Measurements from ENCODE around the gene ZNF48.

- TF ChIP-seq, protein P1, sequence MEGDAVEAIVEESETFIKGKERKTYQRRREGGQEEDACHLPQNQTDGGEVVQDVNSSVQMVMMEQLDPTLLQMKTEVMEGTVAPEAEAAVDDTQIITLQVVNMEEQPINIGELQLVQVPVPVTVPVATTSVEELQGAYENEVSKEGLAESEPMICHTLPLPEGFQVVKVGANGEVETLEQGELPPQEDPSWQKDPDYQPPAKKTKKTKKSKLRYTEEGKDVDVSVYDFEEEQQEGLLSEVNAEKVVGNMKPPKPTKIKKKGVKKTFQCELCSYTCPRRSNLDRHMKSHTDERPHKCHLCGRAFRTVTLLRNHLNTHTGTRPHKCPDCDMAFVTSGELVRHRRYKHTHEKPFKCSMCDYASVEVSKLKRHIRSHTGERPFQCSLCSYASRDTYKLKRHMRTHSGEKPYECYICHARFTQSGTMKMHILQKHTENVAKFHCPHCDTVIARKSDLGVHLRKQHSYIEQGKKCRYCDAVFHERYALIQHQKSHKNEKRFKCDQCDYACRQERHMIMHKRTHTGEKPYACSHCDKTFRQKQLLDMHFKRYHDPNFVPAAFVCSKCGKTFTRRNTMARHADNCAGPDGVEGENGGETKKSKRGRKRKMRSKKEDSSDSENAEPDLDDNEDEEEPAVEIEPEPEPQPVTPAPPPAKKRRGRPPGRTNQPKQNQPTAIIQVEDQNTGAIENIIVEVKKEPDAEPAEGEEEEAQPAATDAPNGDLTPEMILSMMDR (IDR thresholded peaks at IDR 0.05) = no peak
- peak; percentile 35 to 73 (median 68) for TF ChIP-seq POLR2A (IDR thresholded peaks at IDR 0.05)
Observed at GRCh38 chr16:30407102-30407803, 12.0 kb downstream of the ZNF48 start, which contains the start of gene ZNF771.
